Stimulated activated CD4-positive, alpha-beta T cell treated with anti-CD3 and anti-CD28 coated beads, Interleukin-2, amount 100 ng/mL, for 4 hours (primary cell): Measurements from ENCODE around the gene MPRIP.
A peak's percentile ranks its signal among the peaks of the same experiment; 100 is the strongest.

Experiments
- DNase-seq: peaks from one replicate; pipeline ENCODE4 v3.0.0-alpha.2; 2020; ENCODE audit warnings: low read depth

MPRIP gene

DNA sequence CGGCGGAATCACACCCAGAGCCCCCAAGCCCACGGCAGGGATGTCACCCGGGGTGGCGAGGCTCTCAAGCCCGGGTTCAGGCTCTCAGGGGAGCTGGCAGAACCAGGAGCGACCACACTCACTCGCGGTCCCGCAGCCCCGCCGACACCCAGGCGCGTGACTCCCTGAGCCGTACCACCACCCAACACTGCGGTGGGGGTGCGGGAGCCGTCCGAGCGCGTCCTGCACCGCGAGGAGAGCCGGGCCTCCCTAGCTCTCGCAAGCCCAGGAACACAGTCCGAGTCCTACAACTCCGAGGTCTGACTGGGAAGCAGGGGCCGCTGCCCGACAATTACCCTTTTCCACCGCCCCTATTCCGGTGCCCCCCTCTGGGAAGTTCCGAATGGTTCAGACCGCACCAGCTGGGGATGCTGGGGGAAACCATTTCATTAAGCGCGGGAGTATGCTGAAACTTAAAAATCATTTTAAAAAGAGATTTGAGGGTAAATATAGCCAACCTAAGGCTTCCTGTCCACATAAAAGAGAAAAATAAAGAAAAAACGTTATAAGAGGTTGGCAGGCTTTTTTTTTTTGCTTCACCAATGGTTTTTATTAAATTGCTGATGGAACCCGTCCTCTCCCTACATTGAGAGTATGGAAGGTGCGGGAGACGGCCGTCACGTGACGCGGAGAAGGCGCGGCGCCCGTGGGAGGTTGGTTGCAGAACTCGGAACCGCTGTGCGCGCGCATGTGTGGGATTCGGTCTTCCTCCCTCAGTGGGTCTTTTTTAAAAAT is 195.0 kb downstream of the MPRIP start, which contains the start of gene FLCN:
TSS of gene FLCN (minus strand) at position 143 of the 774 bp plus-strand sequence. CDS start 9,031 bp downstream, outside the sequence.
- DNase-seq: peak; percentile 90

DNA sequence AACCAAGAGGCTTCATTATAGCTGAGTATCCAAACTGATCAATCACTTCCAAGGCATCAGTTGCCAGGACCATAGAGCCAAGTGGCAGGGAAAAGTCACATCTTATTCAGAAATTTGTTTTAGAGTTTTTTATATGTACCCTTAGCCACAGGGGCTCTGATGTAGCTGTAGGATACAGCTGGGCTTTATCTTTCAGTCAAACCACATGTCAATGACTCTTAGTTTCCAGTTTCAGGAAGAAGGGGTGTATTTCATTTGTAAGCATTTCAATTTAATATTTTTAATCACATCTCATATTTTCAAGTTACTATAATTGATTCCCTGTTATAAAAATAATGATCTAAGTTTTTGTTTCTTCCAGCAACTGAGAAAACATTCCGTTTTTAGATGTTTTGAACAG is 197.6 kb downstream of the MPRIP start:
- DNase-seq: no peak

DNA sequence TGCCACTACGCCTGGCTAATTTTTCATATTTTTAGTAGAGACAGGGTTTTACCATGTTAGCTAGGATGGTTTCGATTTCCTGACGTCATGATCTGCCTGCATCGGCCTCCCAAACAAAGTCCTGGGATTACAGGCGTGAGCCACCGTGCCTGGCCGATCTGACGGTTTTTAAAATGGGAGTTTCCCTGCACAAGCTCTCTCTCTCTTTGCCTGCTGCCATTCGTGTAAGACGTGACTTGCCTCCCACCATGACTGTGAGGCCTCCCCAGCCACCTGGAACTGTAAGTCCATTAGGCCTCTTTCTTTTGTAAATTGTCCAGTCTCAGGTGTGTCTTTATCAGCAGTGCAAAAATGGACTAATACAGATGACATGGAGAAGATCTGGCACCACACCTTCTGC is 199.4 kb downstream of the MPRIP start:
- no peak for DNase-seq

DNA sequence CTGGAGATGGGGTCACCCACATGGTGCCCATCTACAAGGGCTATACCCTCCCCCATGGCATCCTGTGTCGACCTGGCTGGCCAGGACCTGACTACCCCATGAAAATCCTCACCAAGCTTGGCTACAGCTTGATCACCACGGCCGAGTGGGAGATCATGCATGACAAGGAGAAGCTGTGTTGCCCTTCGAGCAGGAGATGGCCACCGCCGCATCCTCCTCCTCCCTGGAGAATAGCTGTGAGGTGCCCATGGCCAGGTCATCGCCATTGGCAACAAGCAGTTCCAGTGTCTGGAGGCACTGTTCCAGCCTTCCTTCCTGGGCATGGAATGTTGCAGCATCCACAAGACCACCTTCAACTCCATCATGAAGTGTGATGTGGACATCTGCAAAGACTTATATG is 200.0 kb downstream of the MPRIP start:
- DNase-seq: no peak
